ENCODE data around the gene SP9. TPM values are rescaled to one million over a fixed set of nuclear protein-coding genes. Genes with fewer than 3 reads are reported as not detected.

Gene SP9
- total and polyA plus RNA-seq, 4 donors, result not detected

DNA sequence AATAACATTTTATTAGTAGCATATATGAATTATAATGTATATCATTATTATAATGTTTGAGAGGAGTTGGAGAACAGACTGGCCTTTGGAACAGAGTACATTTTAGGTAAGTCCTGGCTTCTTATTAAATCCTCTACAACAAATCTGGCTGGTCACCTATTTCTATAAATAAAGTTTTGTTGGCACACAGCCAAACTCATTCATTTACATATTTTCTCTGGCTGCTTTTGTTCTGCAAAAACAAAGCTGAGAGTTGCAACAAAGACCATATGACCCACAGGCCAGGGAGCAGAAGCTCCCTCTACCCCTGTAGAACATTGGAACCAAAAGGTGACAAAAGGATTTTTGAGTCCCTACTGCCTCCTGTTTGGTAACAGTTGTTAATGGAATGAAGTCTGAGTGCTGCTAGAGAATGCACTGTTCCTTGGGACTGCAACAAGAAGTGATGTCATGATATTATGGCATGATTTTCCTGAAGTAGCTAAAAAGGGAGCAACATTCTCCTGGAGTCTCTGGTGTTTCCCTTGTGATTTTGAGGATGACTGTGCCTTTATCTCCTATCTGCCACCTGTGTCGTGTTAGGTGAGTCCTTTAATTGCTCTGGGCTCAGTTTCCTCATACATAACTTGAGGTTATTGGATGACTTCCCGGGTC is 22.0 kb upstream of the SP9 start:
- Histone ChIP-seq H3K9me3 (ENCODE audit: control insufficient read depth in 4 of 4, insufficient read depth in 3 of 4, low read length in 3 of 4) (peaks cover 0 to under 1% (median 0%) of the 10 kb centered on the region in 4 donors), H3K27ac (ENCODE audit: low read depth in 1 of 2, low read length in 1 of 2) (no peak overlapping the region), H3K4me3 (no peak overlapping the region), H3K9ac (ENCODE audit: insufficient read depth in 1 of 2, low read length in 2 of 2) (no peak overlapping the region), H3K27me3 (ENCODE audit: control insufficient read depth in 3 of 3, insufficient read depth in 3 of 3, low read length in 2 of 3) (peaks cover 0 to 8% (median 0%) of the 10 kb centered on the region in 3 donors), H3K4me1 (ENCODE audit: control insufficient read depth in 5 of 5, insufficient read depth in 5 of 5, low read length in 5 of 5) (peaks cover 0 to 3% (median 0%) of the 10 kb centered on the region in 5 donors), H3K36me3 (ENCODE audit: control insufficient read depth in 4 of 4, insufficient read depth in 4 of 4, low read length in 4 of 4) (no peaks in the 10 kb centered on the region)
- WGBS, 2 donors, result 84 to 91% methylated on average over 2 of the region's 2 CpGs
- ATAC-seq (ENCODE audit: insufficient read depth, low FRiP score) (no peak), DNase-seq (no peak)
- no peak for TF ChIP-seq CTCF (IDR thresholded peaks at IDR 0.05; ENCODE audit: control extremely low read depth, extremely low read depth)

GRCh38 chr2:174322149-174322548 is 12.6 kb upstream of the SP9 start:
- 63 to 68% methylated on average over 1 of the region's 1 CpG for WGBS, 2 donors
- Histone ChIP-seq H3K4me3 (no peak overlapping the region), H3K36me3 (ENCODE audit: control insufficient read depth in 4 of 4, insufficient read depth in 4 of 4, low read length in 4 of 4) (no peaks in the 10 kb centered on the region), H3K9ac (ENCODE audit: insufficient read depth in 1 of 2, low read length in 2 of 2) (no peak overlapping the region), H3K27ac (ENCODE audit: low read depth in 1 of 2, low read length in 1 of 2) (no peak overlapping the region), H3K27me3 (ENCODE audit: control insufficient read depth in 3 of 3, insufficient read depth in 3 of 3, low read length in 2 of 3) (peaks cover 3 to 33% (median 13%) of the 10 kb centered on the region in 3 donors), H3K4me1 (ENCODE audit: control insufficient read depth in 5 of 5, insufficient read depth in 5 of 5, low read length in 5 of 5) (peaks cover 1 to 9% (median 8%) of the 10 kb centered on the region in 5 donors), H3K9me3 (ENCODE audit: control insufficient read depth in 4 of 4, insufficient read depth in 3 of 4, low read length in 3 of 4) (peaks cover 0 to 4% (median 0%) of the 10 kb centered on the region in 4 donors)
- no peak for TF ChIP-seq CTCF (IDR thresholded peaks at IDR 0.05; ENCODE audit: control extremely low read depth, extremely low read depth)
- no peak for ATAC-seq (ENCODE audit: insufficient read depth, low FRiP score)
- no peak for DNase-seq

GRCh38 chr2:174322746-174323145 is 12.0 kb upstream of the SP9 start:
- H3K9me3 ChIP-seq (ENCODE audit: control insufficient read depth in 4 of 4, insufficient read depth in 3 of 4, low read length in 3 of 4), result peaks cover 0 to 6% (median 0%) of the 10 kb centered on the region in 4 donors
- no peaks in the 10 kb centered on the region for H3K36me3 ChIP-seq (ENCODE audit: control insufficient read depth in 4 of 4, insufficient read depth in 4 of 4, low read length in 4 of 4)
- ATAC-seq (ENCODE audit: insufficient read depth, low FRiP score) (no peak), DNase-seq (no peak)
- H3K27me3 ChIP-seq (ENCODE audit: control insufficient read depth in 3 of 3, insufficient read depth in 3 of 3, low read length in 2 of 3), result peaks cover 3 to 39% (median 19%) of the 10 kb centered on the region in 3 donors
- H3K27ac ChIP-seq (ENCODE audit: low read depth in 1 of 2, low read length in 1 of 2), result no peak overlapping the region
- H3K4me1 ChIP-seq (ENCODE audit: control insufficient read depth in 5 of 5, insufficient read depth in 5 of 5, low read length in 5 of 5), result peaks cover 2 to 13% (median 12%) of the 10 kb centered on the region in 5 donors
- no peak for TF ChIP-seq CTCF (IDR thresholded peaks at IDR 0.05; ENCODE audit: control extremely low read depth, extremely low read depth)
- WGBS, 2 donors, result 85 to 89% methylated on average over 1 of the region's 1 CpG
- no peak overlapping the region for H3K9ac ChIP-seq (ENCODE audit: insufficient read depth in 1 of 2, low read length in 2 of 2)
- no peak overlapping the region for H3K4me3 ChIP-seq

Measured in lung (tissue), 12 donors.